ENCODE data around the gene RAPGEF4. TPM values are rescaled to one million over a fixed set of nuclear protein-coding genes. Genes with fewer than 3 reads are reported as not detected.

The RAPGEF4 gene
- total and polyA plus RNA-seq, 2 of the 4 experiments (the other 2 are of a cell fraction): 1.7 to 3.2 TPM

DNA sequence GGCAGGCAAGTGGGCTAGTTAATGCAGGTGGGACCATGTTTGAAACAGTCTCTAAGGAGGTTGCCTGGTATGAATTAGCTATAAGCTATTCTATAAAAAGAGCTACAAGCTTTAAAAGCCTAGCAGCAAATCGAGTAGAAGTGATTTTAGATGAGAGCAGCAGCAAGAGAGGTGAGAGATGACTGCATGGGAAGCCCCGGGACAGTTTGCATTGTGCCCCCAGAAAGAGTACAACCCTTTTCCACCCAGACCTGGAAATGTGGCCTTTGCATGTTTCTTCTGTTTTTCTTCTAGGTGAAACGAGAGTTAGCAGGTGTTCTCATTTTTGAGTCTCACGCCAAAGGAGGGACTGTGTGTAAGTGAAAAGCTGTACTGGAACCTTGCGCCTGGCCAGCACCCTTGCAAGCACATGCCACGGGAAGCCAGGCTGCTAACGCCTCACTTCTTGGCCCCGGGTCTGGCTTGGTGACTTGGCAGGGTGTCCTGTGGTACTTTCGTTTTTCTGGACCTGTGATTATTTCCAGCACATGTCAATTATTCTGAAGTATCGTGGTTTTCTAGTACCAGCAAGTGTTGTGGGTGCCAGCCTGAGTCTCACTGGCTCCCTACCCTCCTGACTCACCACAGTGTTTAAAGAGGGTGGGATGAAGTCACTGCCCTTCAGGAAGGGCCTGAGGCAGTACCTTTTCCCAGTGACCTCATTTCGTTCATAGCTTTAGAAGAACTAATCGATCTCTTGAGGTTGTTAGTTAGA is 249.7 kb downstream of the RAPGEF4 start:
- no peaks in the 10 kb centered on the region for H3K36me3 ChIP-seq (ENCODE audit: control insufficient read depth, insufficient read depth, low read length)
- no peak overlapping the region for H3K4me2 ChIP-seq (ENCODE audit: low read depth, low read length)
- H3K4me1 ChIP-seq (ENCODE audit: control insufficient read depth, insufficient read depth, low read length): peaks cover 5% of the 10 kb centered on the region
- dilution Hi-C loops (cut with HindIII; ENCODE audit: low sequenced_read_pairs, unreplicated experiment) (no loop called here), in situ Hi-C loops (cut with MboI; ENCODE audit: low sequenced_read_pairs) (no loop called here), intact Hi-C loops (cut with micrococcal nuclease) (loop anchor here (2.0 kb wide), 1 partner anchor 25 kb away; no protein-coding TSS in a partner anchor)
- no peak overlapping the region for H3K27ac ChIP-seq (ENCODE audit: insufficient read depth, low read length)
- POLR2A ChIA-PET (ENCODE audit: unreplicated experiment): no interaction called here
- H3K9ac ChIP-seq (ENCODE audit: low read depth, low read length): no peak overlapping the region
- no peaks in the 10 kb centered on the region for H3K9me1 ChIP-seq (ENCODE audit: insufficient read depth, low read length)
- H2BK15ac ChIP-seq (ENCODE audit: low read depth, low read length): no peak overlapping the region
- WGBS, 2 experiments (ENCODE audit: extremely low coverage in 2 of 2, insufficient read length in 1 of 2): 81% methylated on average over 4 of the region's 12 CpGs; no CpG with 5 or more reads in 1 of the 2 experiments
- H2AFZ ChIP-seq (replicated peaks; ENCODE audit: low read length, poor library complexity): peak overlapping the region; percentile 5
- no peak overlapping the region for H3K18ac ChIP-seq (ENCODE audit: low read depth, low read length)
- no peak overlapping the region for H2AK9ac ChIP-seq (replicated peaks; ENCODE audit: low read depth, low read length, poor library complexity)
- no peaks in the 10 kb centered on the region for H3K9me3 ChIP-seq (ENCODE audit: control insufficient read depth, insufficient read depth, low read length)
- H4K20me1 ChIP-seq (ENCODE audit: insufficient read depth, low read length): no peaks in the 10 kb centered on the region
- peak overlapping the region in 1 of 2 experiments; percentile 10; a peak in 1 of 4 replicates for H4K8ac ChIP-seq (ENCODE audit: low read depth in 2 of 2, low read length in 2 of 2)
- ATAC-seq (ENCODE audit: low read depth) (peak; percentile 87), DNase-seq (peak; percentile 63)
- H3K4me3 ChIP-seq (ENCODE audit: insufficient read depth, low read depth, low read length): no peak overlapping the region
- no peak overlapping the region for H2BK5ac ChIP-seq (ENCODE audit: low read depth, low read length, poor library complexity, severe bottlenecking)
- H3K79me1 ChIP-seq (ENCODE audit: low read depth in 1 of 2, low read length in 2 of 2): no peaks in the 10 kb centered on the region
- H2AK5ac ChIP-seq (ENCODE audit: low read depth, low read length): no peak overlapping the region
- H4K5ac ChIP-seq (ENCODE audit: low read depth, low read length): no peak overlapping the region
- H2BK120ac ChIP-seq (ENCODE audit: low read depth, low read length): no peak overlapping the region; the same call in 1 of the 2 replicates
- CTCF ChIA-PET: interaction anchor here (0.8 to 1.1 kb wide), 3 partner anchors 16 to 53 kb away, joined by 3 read pairs; no protein-coding TSS in a partner anchor
- H2BK20ac ChIP-seq (ENCODE audit: low read depth, low read length): no peak overlapping the region
- H3K23ac ChIP-seq (ENCODE audit: low read depth, low read length): no peak overlapping the region
- no peaks in the 10 kb centered on the region for H3K27me3 ChIP-seq (ENCODE audit: control insufficient read depth, insufficient read depth, low read length)
- H4K91ac ChIP-seq (ENCODE audit: insufficient read depth, low read depth, low read length): no peak overlapping the region
- no peak overlapping the region for H3K4ac ChIP-seq (ENCODE audit: low read depth, low read length)
- H3K56ac ChIP-seq (ENCODE audit: extremely low read depth, insufficient read depth, low read length): no peak overlapping the region
- no peak overlapping the region for H3K14ac ChIP-seq (replicated peaks; ENCODE audit: low read depth, low read length)
- BruUV-seq (replicated peaks): no TSS peak
- TF ChIP-seq, protein P1, sequence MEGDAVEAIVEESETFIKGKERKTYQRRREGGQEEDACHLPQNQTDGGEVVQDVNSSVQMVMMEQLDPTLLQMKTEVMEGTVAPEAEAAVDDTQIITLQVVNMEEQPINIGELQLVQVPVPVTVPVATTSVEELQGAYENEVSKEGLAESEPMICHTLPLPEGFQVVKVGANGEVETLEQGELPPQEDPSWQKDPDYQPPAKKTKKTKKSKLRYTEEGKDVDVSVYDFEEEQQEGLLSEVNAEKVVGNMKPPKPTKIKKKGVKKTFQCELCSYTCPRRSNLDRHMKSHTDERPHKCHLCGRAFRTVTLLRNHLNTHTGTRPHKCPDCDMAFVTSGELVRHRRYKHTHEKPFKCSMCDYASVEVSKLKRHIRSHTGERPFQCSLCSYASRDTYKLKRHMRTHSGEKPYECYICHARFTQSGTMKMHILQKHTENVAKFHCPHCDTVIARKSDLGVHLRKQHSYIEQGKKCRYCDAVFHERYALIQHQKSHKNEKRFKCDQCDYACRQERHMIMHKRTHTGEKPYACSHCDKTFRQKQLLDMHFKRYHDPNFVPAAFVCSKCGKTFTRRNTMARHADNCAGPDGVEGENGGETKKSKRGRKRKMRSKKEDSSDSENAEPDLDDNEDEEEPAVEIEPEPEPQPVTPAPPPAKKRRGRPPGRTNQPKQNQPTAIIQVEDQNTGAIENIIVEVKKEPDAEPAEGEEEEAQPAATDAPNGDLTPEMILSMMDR (conservative IDR thresholded peaks at IDR 0.05; ENCODE audit: low read depth, low read length): no peak
- TF ChIP-seq BHLHE40 (IDR thresholded peaks at IDR 0.05; ENCODE audit: low read depth, low read length): no peak
- TF ChIP-seq, protein P2, sequence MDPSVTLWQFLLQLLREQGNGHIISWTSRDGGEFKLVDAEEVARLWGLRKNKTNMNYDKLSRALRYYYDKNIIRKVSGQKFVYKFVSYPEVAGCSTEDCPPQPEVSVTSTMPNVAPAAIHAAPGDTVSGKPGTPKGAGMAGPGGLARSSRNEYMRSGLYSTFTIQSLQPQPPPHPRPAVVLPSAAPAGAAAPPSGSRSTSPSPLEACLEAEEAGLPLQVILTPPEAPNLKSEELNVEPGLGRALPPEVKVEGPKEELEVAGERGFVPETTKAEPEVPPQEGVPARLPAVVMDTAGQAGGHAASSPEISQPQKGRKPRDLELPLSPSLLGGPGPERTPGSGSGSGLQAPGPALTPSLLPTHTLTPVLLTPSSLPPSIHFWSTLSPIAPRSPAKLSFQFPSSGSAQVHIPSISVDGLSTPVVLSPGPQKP (IDR thresholded peaks at IDR 0.05; ENCODE audit: borderline replicate concordance, low read depth, low read length): no peak
- no peak for TF ChIP-seq CHD1 (IDR thresholded peaks at IDR 0.05; ENCODE audit: low read depth, low read length)
- TF ChIP-seq RFX5 (IDR thresholded peaks at IDR 0.05; ENCODE audit: low read depth, low read length): no peak
- TF ChIP-seq MAFK (IDR thresholded peaks at IDR 0.05; ENCODE audit: low read depth, low read length): no peak
- no peak for TF ChIP-seq POLR2A (IDR thresholded peaks at IDR 0.05; ENCODE audit: low read depth, low read length)
- no peak for TF ChIP-seq MAZ (IDR thresholded peaks at IDR 0.05; ENCODE audit: borderline replicate concordance, low read depth, low read length)
- TF ChIP-seq MXI1 (IDR thresholded peaks at IDR 0.05; ENCODE audit: borderline replicate concordance, low read depth, low read length): no peak
- TF ChIP-seq NFE2L2 (IDR thresholded peaks at IDR 0.05; ENCODE audit: low read depth, low read length): no peak
- TF ChIP-seq RAD21 (IDR thresholded peaks at IDR 0.05; ENCODE audit: low read length): no peak
- no peak for TF ChIP-seq RCOR1 (IDR thresholded peaks at IDR 0.05; ENCODE audit: insufficient replicate concordance, low read length)
- no peak for TF ChIP-seq FOS (IDR thresholded peaks at IDR 0.05; ENCODE audit: low read depth, low read length)
- no peak for TF ChIP-seq SMC3 (IDR thresholded peaks at IDR 0.05; ENCODE audit: low read depth, low read length)
- TF ChIP-seq, protein P3, sequence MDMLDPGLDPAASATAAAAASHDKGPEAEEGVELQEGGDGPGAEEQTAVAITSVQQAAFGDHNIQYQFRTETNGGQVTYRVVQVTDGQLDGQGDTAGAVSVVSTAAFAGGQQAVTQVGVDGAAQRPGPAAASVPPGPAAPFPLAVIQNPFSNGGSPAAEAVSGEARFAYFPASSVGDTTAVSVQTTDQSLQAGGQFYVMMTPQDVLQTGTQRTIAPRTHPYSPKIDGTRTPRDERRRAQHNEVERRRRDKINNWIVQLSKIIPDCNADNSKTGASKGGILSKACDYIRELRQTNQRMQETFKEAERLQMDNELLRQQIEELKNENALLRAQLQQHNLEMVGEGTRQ (IDR thresholded peaks at IDR 0.05; ENCODE audit: low read depth, low read length): no peak

All from IMR-90 (cell line).